K562 (cell line): ENCODE results near the gene CEP350. TPM values are rescaled to one million over a fixed set of nuclear protein-coding genes. Genes with fewer than 3 reads are reported as not detected.
A peak's percentile ranks its signal among the peaks of the same experiment; 100 is the strongest.

Experiments used
- CCAR2 ChIP-seq: fragments of 200-400 bp; formaldehyde crosslinking; IDR thresholded peaks from 2 replicates; pipeline ENCODE4 v1.6.1; 2017; ENCODE audit warnings: mild to moderate bottlenecking, low read depth, low read length
- DLX4 ChIP-seq: fragments of 250-450 bp; sonication (Bioruptor Pico); IDR thresholded peaks from 2 replicates; pipeline ENCODE4 v1.6.1; 2021; ENCODE audit warnings: mild to moderate bottlenecking
- EP300 ChIP-seq: IDR thresholded peaks from 2 replicates; pipeline ENCODE4 v1.6.1; 2012; ENCODE audit warnings: low read length, improper control_type of control experiment
- EZH2 ChIP-seq: IDR thresholded peaks from 2 replicates; pipeline ENCODE4 v1.6.1; 2012; ENCODE audit warnings: low read depth, mild to moderate bottlenecking, inconsistent platforms, low read length, borderline replicate concordance
- KDM4B ChIP-seq, 2 experiments: fragments of 450-650 bp in 1 of 2; sonication (generic) in 1 of 2; IDR thresholded peaks; 2 replicates each; pipeline ENCODE4 v1.6.1; 2016 to 2017; ENCODE audit warnings: borderline replicate concordance in 2 of 2, antibody characterized with exemption in 1 of 2, low read depth in 1 of 2, mild to moderate bottlenecking in 1 of 2
- MCM3 ChIP-seq: fragments of 450-650 bp; IDR thresholded peaks from 2 replicates; pipeline ENCODE4 v1.6.1; 2016
- TCF7 ChIP-seq: sonication (generic); IDR thresholded peaks from 2 replicates; pipeline ENCODE4 v1.6.1; 2016; ENCODE audit warnings: antibody characterized with exemption, borderline replicate concordance
- THRAP3 ChIP-seq: fragments of 450-650 bp; IDR thresholded peaks from 2 replicates; pipeline ENCODE4 v1.6.1; 2016; ENCODE audit warnings: mild to moderate bottlenecking, inconsistent platforms, borderline replicate concordance
- ZNF3 ChIP-seq: fragments of 250-450 bp; sonication (Bioruptor Pico); IDR thresholded peaks from 2 replicates; pipeline ENCODE4 v1.5.0; 2021; ENCODE audit warnings: mild to moderate bottlenecking, moderate library complexity
- ZNF717 ChIP-seq: fragments of 250-450 bp; sonication (Bioruptor Pico); IDR thresholded peaks from 2 replicates; pipeline ENCODE4 v1.5.0; 2021
- polyA plus RNA-seq, 8 experiments: library from polyadenylated mRNA; depleted of rRNA in 4 of 8; stranded (reverse) in 5 of 8; unstranded in 3 of 8; fragments of >200 nt; fragmentation: Nextera tagmentation in 2 of 8; fragmentation: Illumina TruSeq in 1 of 8; extraction: Ambion mirVana in 2 of 8; extraction: Trizol in 1 of 8; gene quantifications; 2 replicates each; pipeline versions ENCODE4 v1.2.1 to v1.2.3, GENCODE V29; 2011 to 2014; ENCODE audit warnings: inconsistent platforms in 1 of 8, missing spikeins in 1 of 8
- total RNA-seq, 7 experiments: library from RNA; depleted of rRNA in 6 of 7; stranded (reverse); fragments of >200 nt in 6 of 7; fragmentation: Illumina TruSeq in 2 of 7; extraction: Trizol in 2 of 7; gene quantifications; 2 replicates each; pipeline versions ENCODE4 v1.2.1 to v1.2.3, GENCODE V29; 2011 to 2021; ENCODE audit warnings: low replicate concordance in 1 of 7
- TF ChIP-seq, protein P1 (sequence below): fragments of 250-450 bp; sonication (Bioruptor Pico); IDR thresholded peaks from 2 replicates; pipeline ENCODE4 v1.4.0; 2020; ENCODE audit warnings: mild to moderate bottlenecking, moderate library complexity
- TF ChIP-seq, protein P2 (sequence below), 2 experiments: fragments of 450-650 bp; IDR thresholded peaks; 2 replicates each; pipeline ENCODE4 v1.6.1; 2018; ENCODE audit warnings: mild to moderate bottlenecking in 2 of 2, low read depth in 1 of 2; ENCODE audit not compliant: partially characterized antibody in 2 of 2
- TF ChIP-seq, protein P3 (sequence below), 3 experiments: IDR thresholded peaks in 2 of 3; conservative IDR thresholded peaks in 1 of 3; 2 replicates each; pipeline ENCODE4 v1.5.1; 2011 to 2012; ENCODE audit warnings: low read length in 3 of 3, mild to moderate bottlenecking in 3 of 3, control low read depth in 2 of 3, improper control_type of control experiment in 1 of 3, inconsistent platforms in 1 of 3, low read depth in 1 of 3, mixed read lengths in 1 of 3, moderate library complexity in 1 of 3; ENCODE audit not compliant: insufficient read depth in 2 of 3
- TF ChIP-seq, protein P4 (sequence below): sonication (generic); formaldehyde crosslinking; IDR thresholded peaks from 2 replicates; pipeline ENCODE4 v1.8.0; 2022; ENCODE audit warnings: missing genetic modification reagents, mild to moderate bottlenecking, borderline replicate concordance

Gene CEP350
- total and polyA plus RNA-seq, 9 of the 15 experiments (the other 6 are each of a cell fraction or from before 2014, with no cell fraction given) = 8.3 to 64.3 (median 28.0) TPM

DNA sequence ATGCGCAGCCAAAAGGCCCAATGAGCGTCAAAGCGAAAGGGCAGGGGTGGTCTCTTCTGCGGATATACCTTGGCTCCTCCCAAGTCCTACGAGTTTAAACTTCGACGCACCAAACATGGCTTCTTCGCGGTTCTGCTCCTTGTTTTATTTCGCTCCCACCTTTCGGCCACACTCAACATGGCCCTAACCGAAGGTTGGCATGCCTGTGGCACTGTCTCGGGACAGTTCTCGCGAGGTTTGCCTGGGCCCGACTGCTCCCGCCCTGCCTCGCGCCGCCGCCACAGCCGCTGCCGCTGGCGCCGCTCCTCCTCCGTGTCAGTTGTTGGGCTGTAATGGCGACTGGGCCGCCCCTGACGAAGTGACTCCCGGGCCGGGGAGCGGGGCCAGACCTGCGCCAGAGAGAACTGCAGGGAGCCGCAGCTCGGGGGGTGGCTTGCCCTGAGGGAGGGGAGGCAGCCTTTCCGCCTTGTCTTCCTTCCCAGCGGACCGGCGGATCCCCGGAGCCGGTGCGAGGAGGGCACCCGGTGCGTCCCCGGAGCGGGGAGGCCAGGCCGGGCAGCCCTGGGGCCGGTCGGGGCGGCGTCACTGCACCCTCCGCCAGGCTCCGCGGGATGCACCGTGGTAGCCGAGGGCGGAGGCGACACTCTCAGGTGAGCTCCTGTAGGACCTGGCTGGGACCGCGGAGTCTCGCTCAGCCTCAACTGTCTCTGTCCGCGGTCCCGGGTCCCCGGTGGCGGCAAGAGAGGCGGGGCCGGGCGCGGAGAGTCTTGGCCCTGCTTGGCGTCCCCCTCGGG is at the start of gene CEP350 (continued):
- TF ChIP-seq, protein P1, sequence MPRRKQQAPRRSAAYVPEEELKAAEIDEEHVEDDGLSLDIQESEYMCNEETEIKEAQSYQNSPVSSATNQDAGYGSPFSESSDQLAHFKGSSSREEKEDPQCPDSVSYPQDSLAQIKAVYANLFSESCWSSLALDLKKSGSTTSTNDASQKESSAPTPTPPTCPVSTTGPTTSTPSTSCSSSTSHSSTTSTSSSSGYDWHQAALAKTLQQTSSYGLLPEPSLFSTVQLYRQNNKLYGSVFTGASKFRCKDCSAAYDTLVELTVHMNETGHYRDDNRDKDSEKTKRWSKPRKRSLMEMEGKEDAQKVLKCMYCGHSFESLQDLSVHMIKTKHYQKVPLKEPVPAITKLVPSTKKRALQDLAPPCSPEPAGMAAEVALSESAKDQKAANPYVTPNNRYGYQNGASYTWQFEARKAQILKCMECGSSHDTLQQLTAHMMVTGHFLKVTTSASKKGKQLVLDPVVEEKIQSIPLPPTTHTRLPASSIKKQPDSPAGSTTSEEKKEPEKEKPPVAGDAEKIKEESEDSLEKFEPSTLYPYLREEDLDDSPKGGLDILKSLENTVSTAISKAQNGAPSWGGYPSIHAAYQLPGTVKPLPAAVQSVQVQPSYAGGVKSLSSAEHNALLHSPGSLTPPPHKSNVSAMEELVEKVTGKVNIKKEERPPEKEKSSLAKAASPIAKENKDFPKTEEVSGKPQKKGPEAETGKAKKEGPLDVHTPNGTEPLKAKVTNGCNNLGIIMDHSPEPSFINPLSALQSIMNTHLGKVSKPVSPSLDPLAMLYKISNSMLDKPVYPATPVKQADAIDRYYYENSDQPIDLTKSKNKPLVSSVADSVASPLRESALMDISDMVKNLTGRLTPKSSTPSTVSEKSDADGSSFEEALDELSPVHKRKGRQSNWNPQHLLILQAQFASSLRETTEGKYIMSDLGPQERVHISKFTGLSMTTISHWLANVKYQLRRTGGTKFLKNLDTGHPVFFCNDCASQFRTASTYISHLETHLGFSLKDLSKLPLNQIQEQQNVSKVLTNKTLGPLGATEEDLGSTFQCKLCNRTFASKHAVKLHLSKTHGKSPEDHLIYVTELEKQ (CRISPR knock-in tag) = no peak
- no peak; the same call in 1 of the 2 replicates for TF ChIP-seq EP300
- TF ChIP-seq TCF7 = no peak
- no peak for TF ChIP-seq EZH2
- no peak for TF ChIP-seq ZNF3 (CRISPR knock-in tag)
- TF ChIP-seq MCM3 = no peak
- no peak for TF ChIP-seq ZNF717 (CRISPR knock-in tag)
- TF ChIP-seq KDM4B (IDR thresholded peaks at IDR 0.05; ENCODE audit: borderline replicate concordance in 2 of 2, low read depth in 1 of 2) = peak in 1 of 2 experiments; percentile 58; a peak in 2 of 4 replicates
- TF ChIP-seq, protein P2, sequence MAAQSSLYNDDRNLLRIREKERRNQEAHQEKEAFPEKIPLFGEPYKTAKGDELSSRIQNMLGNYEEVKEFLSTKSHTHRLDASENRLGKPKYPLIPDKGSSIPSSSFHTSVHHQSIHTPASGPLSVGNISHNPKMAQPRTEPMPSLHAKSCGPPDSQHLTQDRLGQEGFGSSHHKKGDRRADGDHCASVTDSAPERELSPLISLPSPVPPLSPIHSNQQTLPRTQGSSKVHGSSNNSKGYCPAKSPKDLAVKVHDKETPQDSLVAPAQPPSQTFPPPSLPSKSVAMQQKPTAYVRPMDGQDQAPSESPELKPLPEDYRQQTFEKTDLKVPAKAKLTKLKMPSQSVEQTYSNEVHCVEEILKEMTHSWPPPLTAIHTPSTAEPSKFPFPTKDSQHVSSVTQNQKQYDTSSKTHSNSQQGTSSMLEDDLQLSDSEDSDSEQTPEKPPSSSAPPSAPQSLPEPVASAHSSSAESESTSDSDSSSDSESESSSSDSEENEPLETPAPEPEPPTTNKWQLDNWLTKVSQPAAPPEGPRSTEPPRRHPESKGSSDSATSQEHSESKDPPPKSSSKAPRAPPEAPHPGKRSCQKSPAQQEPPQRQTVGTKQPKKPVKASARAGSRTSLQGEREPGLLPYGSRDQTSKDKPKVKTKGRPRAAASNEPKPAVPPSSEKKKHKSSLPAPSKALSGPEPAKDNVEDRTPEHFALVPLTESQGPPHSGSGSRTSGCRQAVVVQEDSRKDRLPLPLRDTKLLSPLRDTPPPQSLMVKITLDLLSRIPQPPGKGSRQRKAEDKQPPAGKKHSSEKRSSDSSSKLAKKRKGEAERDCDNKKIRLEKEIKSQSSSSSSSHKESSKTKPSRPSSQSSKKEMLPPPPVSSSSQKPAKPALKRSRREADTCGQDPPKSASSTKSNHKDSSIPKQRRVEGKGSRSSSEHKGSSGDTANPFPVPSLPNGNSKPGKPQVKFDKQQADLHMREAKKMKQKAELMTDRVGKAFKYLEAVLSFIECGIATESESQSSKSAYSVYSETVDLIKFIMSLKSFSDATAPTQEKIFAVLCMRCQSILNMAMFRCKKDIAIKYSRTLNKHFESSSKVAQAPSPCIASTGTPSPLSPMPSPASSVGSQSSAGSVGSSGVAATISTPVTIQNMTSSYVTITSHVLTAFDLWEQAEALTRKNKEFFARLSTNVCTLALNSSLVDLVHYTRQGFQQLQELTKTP (IDR thresholded peaks at IDR 0.05; ENCODE audit: low read depth in 1 of 2, partially characterized antibody in 2 of 2) = no peak
- no peak for TF ChIP-seq DLX4 (CRISPR knock-in tag)
- no peak for TF ChIP-seq CCAR2
- TF ChIP-seq, protein P3, sequence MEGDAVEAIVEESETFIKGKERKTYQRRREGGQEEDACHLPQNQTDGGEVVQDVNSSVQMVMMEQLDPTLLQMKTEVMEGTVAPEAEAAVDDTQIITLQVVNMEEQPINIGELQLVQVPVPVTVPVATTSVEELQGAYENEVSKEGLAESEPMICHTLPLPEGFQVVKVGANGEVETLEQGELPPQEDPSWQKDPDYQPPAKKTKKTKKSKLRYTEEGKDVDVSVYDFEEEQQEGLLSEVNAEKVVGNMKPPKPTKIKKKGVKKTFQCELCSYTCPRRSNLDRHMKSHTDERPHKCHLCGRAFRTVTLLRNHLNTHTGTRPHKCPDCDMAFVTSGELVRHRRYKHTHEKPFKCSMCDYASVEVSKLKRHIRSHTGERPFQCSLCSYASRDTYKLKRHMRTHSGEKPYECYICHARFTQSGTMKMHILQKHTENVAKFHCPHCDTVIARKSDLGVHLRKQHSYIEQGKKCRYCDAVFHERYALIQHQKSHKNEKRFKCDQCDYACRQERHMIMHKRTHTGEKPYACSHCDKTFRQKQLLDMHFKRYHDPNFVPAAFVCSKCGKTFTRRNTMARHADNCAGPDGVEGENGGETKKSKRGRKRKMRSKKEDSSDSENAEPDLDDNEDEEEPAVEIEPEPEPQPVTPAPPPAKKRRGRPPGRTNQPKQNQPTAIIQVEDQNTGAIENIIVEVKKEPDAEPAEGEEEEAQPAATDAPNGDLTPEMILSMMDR (IDR thresholded peaks at IDR 0.05 in 2 of 3, conservative IDR thresholded peaks at IDR 0.05 in 1 of 3; ENCODE audit: insufficient read depth in 2 of 3, low read depth in 1 of 3, low read length in 3 of 3) = peak in 1 of 3 experiments; percentile 36; a peak in 2 of 6 replicates
- TF ChIP-seq THRAP3 = no peak
- TF ChIP-seq, protein P4, sequence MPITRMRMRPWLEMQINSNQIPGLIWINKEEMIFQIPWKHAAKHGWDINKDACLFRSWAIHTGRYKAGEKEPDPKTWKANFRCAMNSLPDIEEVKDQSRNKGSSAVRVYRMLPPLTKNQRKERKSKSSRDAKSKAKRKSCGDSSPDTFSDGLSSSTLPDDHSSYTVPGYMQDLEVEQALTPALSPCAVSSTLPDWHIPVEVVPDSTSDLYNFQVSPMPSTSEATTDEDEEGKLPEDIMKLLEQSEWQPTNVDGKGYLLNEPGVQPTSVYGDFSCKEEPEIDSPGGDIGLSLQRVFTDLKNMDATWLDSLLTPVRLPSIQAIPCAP (CRISPR knock-in tag) = no peak
